GM12891 (cell line): ENCODE results near the gene SMIM23.

ENCODE experiments used
- POLR2A ChIP-seq: IDR thresholded peaks from 2 replicates; pipeline ENCODE4 v1.6.1; 2011; ENCODE audit warnings: low read depth, low read length, control low read depth
- POLR2AphosphoS5 ChIP-seq: IDR thresholded peaks from 2 replicates; pipeline ENCODE4 v1.6.1; 2011; ENCODE audit warnings: low read depth, low read length, control low read depth
- SPI1 ChIP-seq: IDR thresholded peaks from 2 replicates; pipeline ENCODE4 v1.6.1; 2011; ENCODE audit warnings: low read depth, low read length, control low read depth
- TAF1 ChIP-seq: IDR thresholded peaks from 2 replicates; pipeline ENCODE4 v1.6.1; 2011; ENCODE audit warnings: low read depth, low read length, control low read depth

GRCh38 chr5:171773106-171773505, 12.5 kb upstream of the SMIM23 start:
- TF ChIP-seq POLR2A (no peak), POLR2AphosphoS5 (no peak), TAF1 (no peak), SPI1 (no peak)
